Loucy (cell line): ENCODE measurements around the gene ZC3HAV1.

Experiments used
- H2AFZ ChIP-seq: fragments of 200-600 bp; sonication (generic); 2 replicates; pipeline ENCODE4 v1.6.0; 2016; ENCODE audit warnings: antibody characterized with exemption, mild to moderate bottlenecking, low read length, moderate library complexity
- H3F3A ChIP-seq: fragments of 200-600 bp; 2 replicates; pipeline ENCODE4 v1.6.0; 2016; ENCODE audit warnings: antibody characterized with exemption, low read depth, mild to moderate bottlenecking
- H3K27me3 ChIP-seq: fragments of 200-600 bp; sonication (generic); 2 replicates; pipeline ENCODE4 v1.6.1; 2014; ENCODE audit warnings: low read length, mild to moderate bottlenecking; ENCODE audit not compliant: insufficient read depth, poor library complexity, severe bottlenecking
- H3K36me3 ChIP-seq: fragments of 200-600 bp; sonication (generic); 2 replicates; pipeline ENCODE4 v1.6.1; 2016; ENCODE audit warnings: low read length; ENCODE audit not compliant: insufficient read depth
- H3K4me1 ChIP-seq: fragments of 200-600 bp; sonication (generic); 2 replicates; pipeline ENCODE4 v1.5.1; 2014; ENCODE audit warnings: low read length, mild to moderate bottlenecking; ENCODE audit not compliant: insufficient read depth, poor library complexity, severe bottlenecking
- H3K4me2 ChIP-seq: fragments of 200-600 bp; sonication (generic); 2 replicates; pipeline ENCODE4 v1.6.0; 2014; ENCODE audit warnings: antibody characterized with exemption, low read length, low read depth, mild to moderate bottlenecking; ENCODE audit not compliant: poor library complexity, severe bottlenecking
- H3K4me3 ChIP-seq: fragments of 200-600 bp; sonication (generic); 2 replicates; pipeline ENCODE4 v1.5.1; 2014; ENCODE audit warnings: low read length, mild to moderate bottlenecking, mixed read lengths; ENCODE audit not compliant: poor library complexity, severe bottlenecking
- H3K79me2 ChIP-seq: fragments of 200-600 bp; sonication (generic); 2 replicates; pipeline ENCODE4 v1.6.1; 2014; ENCODE audit warnings: low read length; ENCODE audit not compliant: insufficient read depth
- H3K9ac ChIP-seq: fragments of 200-600 bp; sonication (generic); 2 replicates; pipeline ENCODE4 v1.6.0; 2014; ENCODE audit warnings: mild to moderate bottlenecking, low read depth, low read length, moderate library complexity; ENCODE audit not compliant: poor library complexity, severe bottlenecking
- H3K9me2 ChIP-seq: fragments of 200-600 bp; sonication (generic); replicated peaks from 2 replicates; pipeline ENCODE4 v1.6.1; 2016; ENCODE audit warnings: low read depth, low read length, mixed read lengths
- H3K9me3 ChIP-seq: fragments of 200-600 bp; sonication (generic); 2 replicates; pipeline ENCODE4 v1.6.1; 2014; ENCODE audit warnings: mild to moderate bottlenecking, antibody characterized with exemption, low read length, low read depth; ENCODE audit not compliant: insufficient read depth
- H4K20me1 ChIP-seq: fragments of 200-600 bp; sonication (generic); 2 replicates; pipeline ENCODE4 v1.6.0; 2014; ENCODE audit warnings: antibody characterized with exemption, low read length, mild to moderate bottlenecking; ENCODE audit not compliant: insufficient read depth, poor library complexity, severe bottlenecking
- EZH2phosphoT487 ChIP-seq: fragments of 200-600 bp; IDR thresholded peaks from 2 replicates; pipeline ENCODE4 v1.6.1; 2018; ENCODE audit warnings: antibody characterized with exemption, mild to moderate bottlenecking, moderate library complexity, borderline replicate concordance
- TF ChIP-seq, protein P1 (sequence below): fragments of 200-600 bp; sonication (generic); conservative IDR thresholded peaks from 2 replicates; pipeline ENCODE4 v1.5.1; 2014; ENCODE audit warnings: mild to moderate bottlenecking, antibody characterized with exemption, low read length

ZC3HAV1 gene

GRCh38 chr7:139084709-139085108 is 24.8 kb downstream of the ZC3HAV1 start:
- H3K27me3 ChIP-seq = no peaks in the 10 kb centered on the region
- H3K9ac ChIP-seq = no peak overlapping the region
- no peak overlapping the region for H3K4me3 ChIP-seq
- TF ChIP-seq, protein P1, sequence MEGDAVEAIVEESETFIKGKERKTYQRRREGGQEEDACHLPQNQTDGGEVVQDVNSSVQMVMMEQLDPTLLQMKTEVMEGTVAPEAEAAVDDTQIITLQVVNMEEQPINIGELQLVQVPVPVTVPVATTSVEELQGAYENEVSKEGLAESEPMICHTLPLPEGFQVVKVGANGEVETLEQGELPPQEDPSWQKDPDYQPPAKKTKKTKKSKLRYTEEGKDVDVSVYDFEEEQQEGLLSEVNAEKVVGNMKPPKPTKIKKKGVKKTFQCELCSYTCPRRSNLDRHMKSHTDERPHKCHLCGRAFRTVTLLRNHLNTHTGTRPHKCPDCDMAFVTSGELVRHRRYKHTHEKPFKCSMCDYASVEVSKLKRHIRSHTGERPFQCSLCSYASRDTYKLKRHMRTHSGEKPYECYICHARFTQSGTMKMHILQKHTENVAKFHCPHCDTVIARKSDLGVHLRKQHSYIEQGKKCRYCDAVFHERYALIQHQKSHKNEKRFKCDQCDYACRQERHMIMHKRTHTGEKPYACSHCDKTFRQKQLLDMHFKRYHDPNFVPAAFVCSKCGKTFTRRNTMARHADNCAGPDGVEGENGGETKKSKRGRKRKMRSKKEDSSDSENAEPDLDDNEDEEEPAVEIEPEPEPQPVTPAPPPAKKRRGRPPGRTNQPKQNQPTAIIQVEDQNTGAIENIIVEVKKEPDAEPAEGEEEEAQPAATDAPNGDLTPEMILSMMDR = no peak
- TF ChIP-seq EZH2phosphoT487 = no peak
- no peak overlapping the region for H2AFZ ChIP-seq
- no peak overlapping the region for H3K4me2 ChIP-seq
- H3K36me3 ChIP-seq = peaks cover 100% of the 10 kb centered on the region
- H3K9me3 ChIP-seq = peaks cover 6% of the 10 kb centered on the region; the same call in 1 of the 2 replicates
- no peaks in the 10 kb centered on the region for H3K9me2 ChIP-seq
- peaks cover 84% of the 10 kb centered on the region for H3K79me2 ChIP-seq
- H3K4me1 ChIP-seq = no peaks in the 10 kb centered on the region
- peaks cover 57% of the 10 kb centered on the region for H4K20me1 ChIP-seq
- H3F3A ChIP-seq = no peaks in the 10 kb centered on the region

DNA sequence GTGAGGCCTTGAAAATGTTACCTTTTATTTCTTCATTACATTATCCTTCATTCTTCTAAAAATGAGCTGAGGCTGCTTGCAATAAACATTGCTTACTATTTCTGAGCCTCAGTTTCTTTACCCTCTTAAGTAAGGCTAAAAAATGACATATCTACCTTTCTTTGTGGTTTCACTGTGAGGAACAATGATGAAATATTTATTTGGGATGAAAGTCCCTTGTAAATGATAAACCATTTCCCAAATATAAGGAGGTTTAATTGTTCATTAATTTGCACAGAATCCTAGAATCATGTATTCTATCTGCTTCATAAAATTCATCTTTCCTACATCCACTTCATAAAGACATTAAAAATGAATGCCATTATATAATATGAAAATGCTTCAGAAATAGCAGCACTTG is 27.9 kb downstream of the ZC3HAV1 start:
- Histone ChIP-seq H3K9me2 (no peaks in the 10 kb centered on the region), H3K27me3 (no peaks in the 10 kb centered on the region), H3K79me2 (peaks cover 69% of the 10 kb centered on the region), H3F3A (no peaks in the 10 kb centered on the region), H3K36me3 (peaks cover 99% of the 10 kb centered on the region), H2AFZ (no peak overlapping the region), H3K4me1 (no peaks in the 10 kb centered on the region), H3K9ac (no peak overlapping the region), H4K20me1 (peaks cover 67% of the 10 kb centered on the region), H3K9me3 (no peaks in the 10 kb centered on the region; the same call in 1 of the 2 replicates), H3K4me2 (no peak overlapping the region), H3K4me3 (no peak overlapping the region)
- TF ChIP-seq EZH2phosphoT487 = no peak
- TF ChIP-seq, protein P1 = no peak

DNA sequence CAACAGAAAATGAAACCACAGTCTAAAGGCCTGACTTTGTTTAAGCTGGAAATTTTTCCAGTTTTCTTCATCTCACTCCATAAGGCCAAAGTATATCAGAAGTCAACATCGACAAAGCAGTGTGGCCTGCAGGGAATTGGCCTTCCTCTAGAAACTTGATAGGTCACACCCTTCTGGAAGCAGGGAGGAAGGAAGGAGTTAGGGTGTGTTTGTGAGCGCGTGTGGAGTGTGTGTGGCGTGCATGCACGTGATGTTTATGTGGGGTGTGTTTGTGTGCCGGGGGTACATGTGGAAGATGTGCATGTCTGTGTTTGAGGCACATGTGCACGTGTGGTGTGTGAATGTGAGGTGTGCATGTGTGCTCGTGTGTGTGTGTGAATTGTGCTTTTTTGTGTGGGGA is 28.6 kb downstream of the ZC3HAV1 start:
- H4K20me1 ChIP-seq = peaks cover 67% of the 10 kb centered on the region
- H2AFZ ChIP-seq = no peak overlapping the region
- H3K4me1 ChIP-seq = no peaks in the 10 kb centered on the region
- no peak overlapping the region for H3K9ac ChIP-seq
- no peaks in the 10 kb centered on the region for H3K9me2 ChIP-seq
- peaks cover 63% of the 10 kb centered on the region for H3K79me2 ChIP-seq
- H3K4me3 ChIP-seq = no peak overlapping the region
- 0 out of 2 replicates have a peak, but pooled peaks cover 3% of the 10 kb centered on the region for H3F3A ChIP-seq
- H3K9me3 ChIP-seq = no peaks in the 10 kb centered on the region
- TF ChIP-seq EZH2phosphoT487 = no peak
- H3K36me3 ChIP-seq = peaks cover 99% of the 10 kb centered on the region
- H3K4me2 ChIP-seq = no peak overlapping the region
- H3K27me3 ChIP-seq = no peaks in the 10 kb centered on the region

DNA sequence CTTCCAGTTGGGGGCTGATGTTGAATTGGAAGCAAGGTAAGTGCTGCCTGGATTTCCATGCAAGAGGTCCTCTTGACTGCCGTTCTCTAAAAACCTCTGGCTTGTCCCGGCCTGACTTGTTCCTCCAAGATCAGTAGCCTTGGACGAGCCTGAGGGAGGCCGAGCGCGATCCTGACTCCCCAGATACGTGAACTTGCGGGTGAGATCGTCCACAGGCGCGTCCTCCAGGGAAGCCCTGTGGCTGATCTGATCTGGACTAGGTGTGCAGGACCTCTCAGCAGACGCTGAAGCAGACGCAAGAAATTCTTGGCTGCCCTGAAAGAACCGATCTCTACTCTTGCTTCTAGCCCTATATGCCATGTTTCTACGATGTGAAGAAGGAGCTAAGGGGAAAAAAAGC is 29.7 kb downstream of the ZC3HAV1 start:
- Histone ChIP-seq H3K4me3 (no peak overlapping the region), H4K20me1 (peaks cover 66% of the 10 kb centered on the region), H3K4me2 (no peak overlapping the region), H3K9me3 (no peaks in the 10 kb centered on the region), H3K79me2 (peaks cover 53% of the 10 kb centered on the region), H3K36me3 (peaks cover 98% of the 10 kb centered on the region), H3K9me2 (no peaks in the 10 kb centered on the region), H3K27me3 (no peaks in the 10 kb centered on the region), H3F3A (0 out of 2 replicates have a peak, but pooled peaks cover 6% of the 10 kb centered on the region), H2AFZ (no peak overlapping the region), H3K4me1 (no peaks in the 10 kb centered on the region), H3K9ac (no peak overlapping the region)
- no peak for TF ChIP-seq EZH2phosphoT487
- TF ChIP-seq, protein P1 = no peak
